PC-3 (cell line): ENCODE results near the gene SRGAP3. TPM values are rescaled to one million over a fixed set of nuclear protein-coding genes. Genes with fewer than 3 reads are reported as not detected.

ENCODE experiments used
- ATAC-seq: fragments of 200-7000 bp; cut with Tn5 transposase; 2 replicates; pipeline ENCODE4 v1.9.1; 2020; ENCODE audit warnings: mild to moderate bottlenecking, moderate library complexity
- BruUV-seq: library from RNA; stranded (reverse); fragments of 400-500 nt; replicated peaks from 2 replicates; lab custom pipeline; 2021; lab: Mats Ljungman, UMichigan
- CTCF ChIA-PET: fragments of 300-600 bp; sonication (Branson Sonifier 250); formaldehyde crosslinking; loops from one replicate; lab custom pipeline; 2022; ENCODE audit warnings: antibody characterized with exemption; lab: Charles Lee
- POLR2A ChIA-PET: fragments of 300-600 bp; sonication (Branson Sonifier 250); formaldehyde crosslinking; loops from one replicate; lab custom pipeline; 2022; ENCODE audit warnings: antibody characterized with exemption; ENCODE audit not compliant: unreplicated experiment; lab: Charles Lee
- DNase-seq: peaks from one replicate; pipeline ENCODE4 v3.0.0-alpha.2; 2015
- H2AFZ ChIP-seq: fragments of 300-600 bp; sonication (generic); 2 replicates; pipeline ENCODE4 v1.6.0; 2016; ENCODE audit warnings: antibody characterized with exemption, low read length
- H3F3A ChIP-seq: fragments of 300-600 bp; sonication (generic); one replicate; pipeline ENCODE4 v1.6.0; 2017; ENCODE audit warnings: antibody characterized with exemption, low read length, control low read depth, mild to moderate bottlenecking; ENCODE audit not compliant: unreplicated experiment
- H3K27ac ChIP-seq: fragments of 300-600 bp; sonication (generic); 2 replicates; pipeline ENCODE4 v1.5.1; 2016; ENCODE audit warnings: mild to moderate bottlenecking, low read length
- H3K27me3 ChIP-seq: fragments of 300-600 bp; sonication (generic); 2 replicates; pipeline ENCODE4 v1.6.1; 2016; ENCODE audit warnings: low read length, mixed read lengths
- H3K36me3 ChIP-seq: fragments of 300-600 bp; sonication (generic); 2 replicates; pipeline ENCODE4 v1.6.1; 2016; ENCODE audit warnings: low read depth, mixed run types, low read length, mixed read lengths
- H3K4me1 ChIP-seq: fragments of 300-600 bp; sonication (generic); 2 replicates; pipeline ENCODE4 v1.5.1; 2016; ENCODE audit warnings: low read length; ENCODE audit not compliant: insufficient read depth
- H3K4me2 ChIP-seq: fragments of 300-600 bp; sonication (generic); 2 replicates; pipeline ENCODE4 v1.6.0; 2016; ENCODE audit warnings: low read length
- H3K4me3 ChIP-seq: fragments of 300-600 bp; sonication (generic); 2 replicates; pipeline ENCODE4 v1.5.1; 2016; ENCODE audit warnings: mild to moderate bottlenecking, low read length, mixed read lengths
- H3K79me2 ChIP-seq: fragments of 300-600 bp; sonication (generic); 2 replicates; pipeline ENCODE4 v1.6.1; 2017; ENCODE audit warnings: low read length, mixed read lengths
- H3K9ac ChIP-seq: fragments of 300-600 bp; sonication (generic); 2 replicates; pipeline ENCODE4 v1.6.0; 2016; ENCODE audit warnings: mild to moderate bottlenecking, low read length
- H3K9me2 ChIP-seq: fragments of 300-600 bp; sonication (generic); replicated peaks from 2 replicates; pipeline ENCODE4 v1.6.1; 2016; ENCODE audit warnings: mixed run types, low read length, mixed read lengths
- H3K9me3 ChIP-seq: fragments of 300-600 bp; sonication (generic); 2 replicates; pipeline ENCODE4 v1.6.1; 2016; ENCODE audit warnings: low read length, mixed read lengths
- H4K20me1 ChIP-seq: fragments of 300-600 bp; sonication (generic); 2 replicates; pipeline ENCODE4 v1.6.1; 2016; ENCODE audit warnings: low read length, mixed read lengths
- EZH2 ChIP-seq: fragments of 300-600 bp; sonication (generic); IDR thresholded peaks from one replicate; pipeline ENCODE4 v1.6.1; 2017; ENCODE audit warnings: antibody characterized with exemption, mild to moderate bottlenecking, low read length; ENCODE audit not compliant: unreplicated experiment
- EZH2phosphoT487 ChIP-seq: fragments of 300-600 bp; sonication (generic); IDR thresholded peaks from 2 replicates; pipeline ENCODE4 v1.6.1; 2018; ENCODE audit warnings: mild to moderate bottlenecking, antibody characterized with exemption, low read length, borderline replicate concordance
- intact Hi-C: fragments of 100-400 bp; cut with micrococcal nuclease; formaldehyde crosslinking; loops from 2 replicates; pipeline ENCODE4 v1.9.0; 2023
- total RNA-seq: library from RNA; depleted of rRNA; stranded (reverse); fragments of >200 nt; gene quantifications from 2 replicates; pipeline ENCODE4 v1.2.3, GENCODE V29; 2014
- TF ChIP-seq, protein P1 (sequence below): fragments of 300-600 bp; sonication (generic); conservative IDR thresholded peaks from 2 replicates; pipeline ENCODE4 v1.5.1; 2017; ENCODE audit warnings: antibody characterized with exemption, low read depth, mild to moderate bottlenecking, low read length

The SRGAP3 gene
- total RNA-seq, 1 experiment from 2014 or later = 7.5 TPM

DNA sequence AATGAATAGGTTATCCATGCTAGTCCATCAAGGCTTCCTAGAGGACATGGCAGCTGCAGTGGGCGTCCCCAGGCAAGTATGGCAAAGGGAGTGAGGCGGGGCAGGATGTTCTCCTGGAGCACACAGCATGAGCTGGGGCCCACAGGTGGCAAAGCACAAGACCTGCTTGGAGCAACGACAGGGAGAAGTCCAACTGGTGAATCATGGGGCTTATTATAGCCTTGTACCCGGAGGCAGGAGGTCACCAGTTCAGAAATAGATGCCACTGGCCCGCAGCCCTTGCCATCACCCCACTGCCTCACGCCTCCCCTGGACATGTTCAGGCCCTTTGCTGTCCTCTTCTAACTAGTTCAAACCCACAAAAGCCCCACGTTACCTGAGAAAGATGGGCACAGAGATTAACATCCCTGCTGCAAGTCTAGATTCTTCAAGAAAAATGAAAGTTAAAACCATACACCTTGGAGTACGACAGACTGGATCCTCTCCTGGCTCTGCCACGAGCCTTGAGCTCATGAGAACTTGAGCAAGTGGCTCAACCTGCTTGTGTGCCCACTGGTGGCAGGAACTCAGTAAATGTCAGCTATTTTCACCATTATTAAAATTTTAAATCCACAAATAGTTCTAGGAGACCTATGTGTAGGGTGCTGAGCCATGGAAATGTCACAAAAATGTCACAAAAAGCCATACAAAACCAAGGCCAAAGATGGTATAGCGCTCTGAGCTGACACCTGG is 1.8 kb upstream of the SRGAP3 start:
- H2AFZ ChIP-seq = no peak overlapping the region

DNA sequence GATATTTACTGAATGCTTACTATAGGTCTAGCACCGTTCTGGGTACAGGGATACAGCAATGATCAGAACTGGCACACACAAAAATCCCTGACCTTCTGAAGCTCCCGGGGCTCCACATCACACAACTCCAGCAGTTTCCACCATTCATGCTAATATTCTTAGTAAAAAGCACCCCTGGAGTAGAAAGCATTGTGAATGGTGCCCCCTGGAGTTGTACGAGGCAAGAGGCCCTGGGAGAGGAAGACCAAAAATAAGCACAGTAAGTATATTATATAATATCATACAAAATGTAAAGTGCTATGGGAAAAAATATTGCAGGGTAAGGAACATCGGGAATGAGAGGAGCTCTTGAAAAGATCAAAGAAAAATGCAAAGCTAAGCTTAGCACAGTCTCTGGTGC is 790 bp upstream of the SRGAP3 start:
- no TSS peak for BruUV-seq
- CTCF ChIA-PET = interaction anchor here (2.5 to 2.7 kb wide), 2 partner anchors 52 to 77 kb away, joined by 6 to 16 read pairs; no protein-coding TSS in a partner anchor
- H3F3A ChIP-seq = no peaks in the 10 kb centered on the region
- H3K9ac ChIP-seq = no peak overlapping the region
- H3K4me1 ChIP-seq = peaks cover 45% of the 10 kb centered on the region
- H3K4me3 ChIP-seq = no peak overlapping the region
- peak overlapping the region; percentile 39 for H3K27ac ChIP-seq
- TF ChIP-seq EZH2phosphoT487 (no peak), EZH2 (no peak)
- TF ChIP-seq, protein P1, sequence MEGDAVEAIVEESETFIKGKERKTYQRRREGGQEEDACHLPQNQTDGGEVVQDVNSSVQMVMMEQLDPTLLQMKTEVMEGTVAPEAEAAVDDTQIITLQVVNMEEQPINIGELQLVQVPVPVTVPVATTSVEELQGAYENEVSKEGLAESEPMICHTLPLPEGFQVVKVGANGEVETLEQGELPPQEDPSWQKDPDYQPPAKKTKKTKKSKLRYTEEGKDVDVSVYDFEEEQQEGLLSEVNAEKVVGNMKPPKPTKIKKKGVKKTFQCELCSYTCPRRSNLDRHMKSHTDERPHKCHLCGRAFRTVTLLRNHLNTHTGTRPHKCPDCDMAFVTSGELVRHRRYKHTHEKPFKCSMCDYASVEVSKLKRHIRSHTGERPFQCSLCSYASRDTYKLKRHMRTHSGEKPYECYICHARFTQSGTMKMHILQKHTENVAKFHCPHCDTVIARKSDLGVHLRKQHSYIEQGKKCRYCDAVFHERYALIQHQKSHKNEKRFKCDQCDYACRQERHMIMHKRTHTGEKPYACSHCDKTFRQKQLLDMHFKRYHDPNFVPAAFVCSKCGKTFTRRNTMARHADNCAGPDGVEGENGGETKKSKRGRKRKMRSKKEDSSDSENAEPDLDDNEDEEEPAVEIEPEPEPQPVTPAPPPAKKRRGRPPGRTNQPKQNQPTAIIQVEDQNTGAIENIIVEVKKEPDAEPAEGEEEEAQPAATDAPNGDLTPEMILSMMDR = peak; percentile 36
- POLR2A ChIA-PET = no interaction called here
- no peaks in the 10 kb centered on the region for H3K9me3 ChIP-seq
- ATAC-seq (no peak), DNase-seq (no peak)
- H3K9me2 ChIP-seq = no peaks in the 10 kb centered on the region
- H3K4me2 ChIP-seq = peak overlapping the region; percentile 94
- H3K36me3 ChIP-seq = no peaks in the 10 kb centered on the region
- no peaks in the 10 kb centered on the region for H3K27me3 ChIP-seq
- peak overlapping the region; percentile 80 for H2AFZ ChIP-seq
- H4K20me1 ChIP-seq = no peaks in the 10 kb centered on the region
- intact Hi-C loops = no loop called here
- no peaks in the 10 kb centered on the region for H3K79me2 ChIP-seq

More for the DNA sequence above, 1.8 kb upstream of the SRGAP3 start:
- Histone ChIP-seq H3K9ac (no peak overlapping the region), H3K4me1 (peaks cover 45% of the 10 kb centered on the region), H3K36me3 (no peaks in the 10 kb centered on the region), H3K79me2 (no peaks in the 10 kb centered on the region), H3K9me3 (no peaks in the 10 kb centered on the region), H3K27ac (no peak overlapping the region), H3K4me3 (no peak overlapping the region), H3K27me3 (no peaks in the 10 kb centered on the region), H4K20me1 (no peaks in the 10 kb centered on the region), H3K9me2 (no peaks in the 10 kb centered on the region), H3K4me2 (no peak overlapping the region), H3F3A (no peaks in the 10 kb centered on the region)
- intact Hi-C loops = loop anchor here (1.0 kb wide), 1 partner anchor 263 kb away; no protein-coding TSS in a partner anchor
- no peak for DNase-seq
- POLR2A ChIA-PET = no interaction called here
- CTCF ChIA-PET = interaction anchor here (1.0 to 2.5 kb wide), 2 partner anchors 51 to 78 kb away, joined by 6 read pairs; no protein-coding TSS in a partner anchor
- no peak for ATAC-seq
- TF ChIP-seq EZH2 (no peak), EZH2phosphoT487 (no peak)
- TF ChIP-seq, protein P1 = peak; percentile 47
- no TSS peak for BruUV-seq
